Mucosa of descending colon (tissue), 3 donors: ENCODE measurements around the gene LRBA. TPM values are rescaled to one million over a fixed set of nuclear protein-coding genes. Genes with fewer than 3 reads are reported as not detected.

Experiments used
- ATAC-seq: fragments of 200-7000 bp; cut with Tn5 transposase; one replicate; pipeline ENCODE4 v1.9.1; 2020; ENCODE audit warnings: mild to moderate bottlenecking, moderate library complexity
- DNase-seq, 3 donors: peaks; one replicate each; pipeline ENCODE4 v3.0.0-alpha.2; 2020
- H3K36me3 ChIP-seq: fragments of 200-600 bp; one replicate; pipeline ENCODE4 v1.8.0; 2021; ENCODE audit warnings: low read depth, mild to moderate bottlenecking
- H3K4me1 ChIP-seq: fragments of 200-600 bp; one replicate; pipeline ENCODE4 v1.8.0; 2021; ENCODE audit warnings: low read depth, mild to moderate bottlenecking
- H3K4me3 ChIP-seq: fragments of 200-600 bp; one replicate; pipeline ENCODE4 v1.8.0; 2021; ENCODE audit warnings: mild to moderate bottlenecking
- H3K9me3 ChIP-seq: fragments of 200-600 bp; one replicate; pipeline ENCODE4 v1.8.0; 2021; ENCODE audit warnings: mild to moderate bottlenecking
- intact Hi-C, 2 donors: fragments of 100-400 bp; cut with DNase I in 1 of 2; cut with micrococcal nuclease in 1 of 2; formaldehyde crosslinking; loops; one replicate each; pipeline versions ENCODE4 v1.11.0 to v1.11.1; 2022; cut with DNase I, micrococcal nuclease
- total RNA-seq, 3 donors: library from RNA; stranded (reverse); fragmentation: NEBNext Ultra II Directional in 2 of 3; extraction: Animal tissue kit (Norgen Biotek cat#: 25700) in 2 of 3; gene quantifications; one replicate each; pipeline versions ENCODE4 v1.2.1 to v1.2.4, GENCODE V29; 2021 to 2023
- TF ChIP-seq, protein P1 (sequence below): fragments of 200-600 bp; IDR thresholded peaks from one replicate; pipeline ENCODE4 v1.8.0; 2022; ENCODE audit warnings: antibody characterized with exemption, mild to moderate bottlenecking
- donor health status: DM: no; HTN: no; CAD: no; lungs with moderate emphysema.
- donor health status: DM: no; HTN: no; CAD: no.
- donor health status: DM: no; HTN: yes; CAD: no.

The LRBA gene
- total RNA-seq, 3 donors from 2014 or later: 69.8 to 98.4 (median 76.2) TPM

- TF ChIP-seq, protein P1, sequence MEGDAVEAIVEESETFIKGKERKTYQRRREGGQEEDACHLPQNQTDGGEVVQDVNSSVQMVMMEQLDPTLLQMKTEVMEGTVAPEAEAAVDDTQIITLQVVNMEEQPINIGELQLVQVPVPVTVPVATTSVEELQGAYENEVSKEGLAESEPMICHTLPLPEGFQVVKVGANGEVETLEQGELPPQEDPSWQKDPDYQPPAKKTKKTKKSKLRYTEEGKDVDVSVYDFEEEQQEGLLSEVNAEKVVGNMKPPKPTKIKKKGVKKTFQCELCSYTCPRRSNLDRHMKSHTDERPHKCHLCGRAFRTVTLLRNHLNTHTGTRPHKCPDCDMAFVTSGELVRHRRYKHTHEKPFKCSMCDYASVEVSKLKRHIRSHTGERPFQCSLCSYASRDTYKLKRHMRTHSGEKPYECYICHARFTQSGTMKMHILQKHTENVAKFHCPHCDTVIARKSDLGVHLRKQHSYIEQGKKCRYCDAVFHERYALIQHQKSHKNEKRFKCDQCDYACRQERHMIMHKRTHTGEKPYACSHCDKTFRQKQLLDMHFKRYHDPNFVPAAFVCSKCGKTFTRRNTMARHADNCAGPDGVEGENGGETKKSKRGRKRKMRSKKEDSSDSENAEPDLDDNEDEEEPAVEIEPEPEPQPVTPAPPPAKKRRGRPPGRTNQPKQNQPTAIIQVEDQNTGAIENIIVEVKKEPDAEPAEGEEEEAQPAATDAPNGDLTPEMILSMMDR: no peak
- ATAC-seq (no peak), DNase-seq (no peak)
- Histone ChIP-seq H3K4me3 (no peak overlapping the region), H3K36me3 (no peaks in the 10 kb centered on the region), H3K4me1 (no peaks in the 10 kb centered on the region), H3K9me3 (no peaks in the 10 kb centered on the region)
- intact Hi-C loops: loop anchor here (10.0 kb wide), 1 partner anchor 239 kb away; no protein-coding TSS in a partner anchor
These were observed 771.2 kb downstream of the LRBA start for GRCh38 chr4:150243932-150244331.

GRCh38 chr4:150242820-150243458 lies 772.1 kb downstream of the LRBA start:
- TF ChIP-seq, protein P1: peak; percentile 64
- Histone ChIP-seq H3K4me1 (no peaks in the 10 kb centered on the region), H3K4me3 (no peak overlapping the region), H3K9me3 (no peaks in the 10 kb centered on the region), H3K36me3 (no peaks in the 10 kb centered on the region)
- peak in 1 of 3 donors; percentile 58 for DNase-seq
- peak; percentile 63 for ATAC-seq
- intact Hi-C loops: loop anchor here (10.0 kb wide), 1 partner anchor 238 kb away; no protein-coding TSS in a partner anchor

DNA sequence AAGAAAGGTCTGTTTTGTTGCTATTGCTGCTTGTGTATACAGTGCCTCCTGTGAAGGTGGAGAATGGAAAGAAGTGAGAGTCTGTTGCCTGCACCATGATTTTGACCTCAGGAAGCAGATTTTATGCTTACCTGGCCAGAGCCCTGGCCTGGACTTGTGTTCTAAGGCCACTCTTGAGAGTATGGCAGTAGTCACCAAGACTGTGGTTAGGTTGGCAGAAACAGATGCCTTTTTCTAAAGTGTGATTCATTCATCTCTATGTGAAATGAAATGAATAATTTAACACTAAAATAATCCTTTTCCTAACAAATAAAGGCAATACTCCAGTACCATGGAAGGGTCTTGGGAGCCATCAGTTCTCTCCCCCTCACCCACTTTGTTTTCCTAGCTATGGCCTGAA lies 775.1 kb downstream of the LRBA start:
- Histone ChIP-seq H3K9me3 (no peaks in the 10 kb centered on the region), H3K4me1 (no peaks in the 10 kb centered on the region), H3K4me3 (no peak overlapping the region), H3K36me3 (no peaks in the 10 kb centered on the region)
- intact Hi-C loops: loop anchor here (10.0 kb wide), 1 partner anchor 235 kb away; no protein-coding TSS in a partner anchor
- ATAC-seq: no peak
- TF ChIP-seq, protein P1: no peak
- DNase-seq: no peak

GRCh38 chr4:150238591-150238990 lies 776.5 kb downstream of the LRBA start:
- TF ChIP-seq, protein P1: no peak
- ATAC-seq (no peak), DNase-seq (no peak)
- H3K36me3 ChIP-seq: no peaks in the 10 kb centered on the region
- no peak overlapping the region for H3K4me3 ChIP-seq
- no peaks in the 10 kb centered on the region for H3K9me3 ChIP-seq
- no peaks in the 10 kb centered on the region for H3K4me1 ChIP-seq
- intact Hi-C loops: no loop called here

DNA sequence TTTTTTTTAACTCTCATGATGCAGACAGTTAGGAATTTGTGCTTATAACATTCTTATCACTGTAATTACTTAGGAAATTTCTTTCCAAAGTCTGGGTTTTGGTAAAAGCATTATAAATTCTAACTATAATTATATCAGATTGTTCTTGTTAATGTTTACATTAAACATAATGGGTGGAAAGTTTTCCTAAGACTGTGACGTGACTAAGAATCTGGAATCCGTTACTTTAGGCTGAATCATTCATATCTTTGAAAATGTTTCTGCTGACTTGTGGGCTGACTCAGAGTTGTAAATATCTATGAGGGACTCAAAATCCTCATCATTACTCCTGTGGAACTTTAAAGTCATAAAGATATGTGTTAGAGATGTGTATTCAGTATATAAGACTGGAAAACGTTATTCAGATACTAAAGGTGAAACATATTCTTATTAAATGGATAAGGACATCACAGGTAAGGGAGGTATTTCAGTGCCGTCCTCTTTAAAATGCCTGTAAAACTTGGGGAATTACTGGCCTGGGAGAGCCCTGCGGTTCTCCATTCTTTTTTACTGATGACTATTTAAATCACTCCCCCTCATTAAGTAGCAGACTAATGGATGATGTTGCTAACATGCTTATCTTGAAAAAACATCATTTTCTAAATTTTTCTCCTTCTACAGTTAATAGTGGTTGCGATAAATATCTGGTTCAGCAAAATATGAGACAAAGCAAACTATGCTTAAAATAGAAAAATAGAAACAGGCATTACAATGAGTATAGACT lies 777.8 kb downstream of the LRBA start:
- no peak for DNase-seq

More for the DNA sequence above, 777.8 kb downstream of the LRBA start:
- Histone ChIP-seq H3K4me1 (no peaks in the 10 kb centered on the region), H3K4me3 (no peak overlapping the region), H3K9me3 (no peaks in the 10 kb centered on the region), H3K36me3 (no peaks in the 10 kb centered on the region)
- no peak for ATAC-seq
- intact Hi-C loops: no loop called here
- TF ChIP-seq, protein P1: no peak
